NOMO-1 treated with DMSO at 0.1 percent for 48 hours (cell line): Measurements from ENCODE around the gene CIC.
A peak's percentile ranks its signal among the peaks of the same experiment; 100 is the strongest.

ENCODE experiments used
- DNase-seq: peaks from one replicate; lab custom pipeline; 2025; ENCODE audit not compliant: unreplicated experiment; lab: John Stamatoyannopoulos, UW

Gene CIC

GRCh38 chr19:42242512-42243409, 26.3 kb upstream of the CIC start, which contains the start of gene GSK3A:
TSS of gene GSK3A (minus strand) at chr19:42242602. CDS start at chr19:42242465, 137 bp downstream.
- peak; percentile 98 for DNase-seq

- peak; percentile 94 for DNase-seq
These were observed 24.5 kb upstream of the CIC start for GRCh38 chr19:42244347-42245220.

- DNase-seq, result no peak
These were observed 23.8 kb upstream of the CIC start for GRCh38 chr19:42245231-42245630.

- DNase-seq, result no peak
These were observed 22.7 kb upstream of the CIC start for GRCh38 chr19:42246143-42246921.

GRCh38 chr19:42246922-42247639, 22.0 kb upstream of the CIC start:
- no peak for DNase-seq

- DNase-seq, result no peak
These were observed 21.3 kb upstream of the CIC start for GRCh38 chr19:42247640-42248199.

GRCh38 chr19:42248270-42249148, 20.5 kb upstream of the CIC start:
- DNase-seq, result no peak

- DNase-seq, result no peak
These were observed 19.8 kb upstream of the CIC start for GRCh38 chr19:42249149-42249750.

GRCh38 chr19:42249769-42250168, 19.3 kb upstream of the CIC start:
- DNase-seq, result no peak

- DNase-seq, result no peak
These were observed 18.8 kb upstream of the CIC start for GRCh38 chr19:42250183-42250665.

- no peak for DNase-seq
These were observed 18.2 kb upstream of the CIC start for GRCh38 chr19:42250666-42251531.

GRCh38 chr19:42251572-42252358, 17.3 kb upstream of the CIC start:
- DNase-seq, result no peak

- peak; percentile 14 for DNase-seq
These were observed 16.4 kb upstream of the CIC start for GRCh38 chr19:42252365-42253244.

- DNase-seq, result peak; percentile 54
These were observed 15.6 kb upstream of the CIC start for GRCh38 chr19:42253245-42254088.
